GM19324 (cell line): Measurements from ENCODE around the gene PPA1.
"Not testable (repeated sequence)": the region's sequence is repeated elsewhere in the genome, so short reads cannot be mapped to it uniquely, and the experiment has no call there.

Experiments
- ATAC-seq: cut with Tn5 transposase; IDR thresholded peaks from one replicate; pipeline ENCODE4 v1.9.1; 2021; ENCODE audit warnings: mild to moderate bottlenecking, moderate library complexity; ENCODE audit not compliant: unreplicated experiment, low FRiP score

The PPA1 gene

DNA sequence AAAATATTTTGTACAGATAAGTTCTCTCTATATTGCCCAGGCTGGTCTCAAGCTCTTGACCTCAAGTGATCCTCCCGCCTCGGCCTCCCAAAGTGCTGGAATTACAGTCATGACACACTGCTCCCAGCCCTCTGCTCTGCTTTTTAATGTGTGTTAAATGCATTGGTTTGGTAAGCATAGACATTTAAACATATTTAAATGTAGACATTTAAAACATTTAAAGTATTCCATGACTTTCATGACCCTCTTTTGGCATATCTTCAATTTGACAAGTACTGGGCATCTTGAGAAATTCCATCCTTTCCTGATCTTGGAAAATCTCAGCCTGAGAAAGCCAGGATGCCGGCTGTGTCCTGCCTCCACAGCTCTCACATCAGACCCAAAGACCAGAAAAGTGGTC lies 57.7 kb downstream of the PPA1 start:
- no peak for ATAC-seq

DNA sequence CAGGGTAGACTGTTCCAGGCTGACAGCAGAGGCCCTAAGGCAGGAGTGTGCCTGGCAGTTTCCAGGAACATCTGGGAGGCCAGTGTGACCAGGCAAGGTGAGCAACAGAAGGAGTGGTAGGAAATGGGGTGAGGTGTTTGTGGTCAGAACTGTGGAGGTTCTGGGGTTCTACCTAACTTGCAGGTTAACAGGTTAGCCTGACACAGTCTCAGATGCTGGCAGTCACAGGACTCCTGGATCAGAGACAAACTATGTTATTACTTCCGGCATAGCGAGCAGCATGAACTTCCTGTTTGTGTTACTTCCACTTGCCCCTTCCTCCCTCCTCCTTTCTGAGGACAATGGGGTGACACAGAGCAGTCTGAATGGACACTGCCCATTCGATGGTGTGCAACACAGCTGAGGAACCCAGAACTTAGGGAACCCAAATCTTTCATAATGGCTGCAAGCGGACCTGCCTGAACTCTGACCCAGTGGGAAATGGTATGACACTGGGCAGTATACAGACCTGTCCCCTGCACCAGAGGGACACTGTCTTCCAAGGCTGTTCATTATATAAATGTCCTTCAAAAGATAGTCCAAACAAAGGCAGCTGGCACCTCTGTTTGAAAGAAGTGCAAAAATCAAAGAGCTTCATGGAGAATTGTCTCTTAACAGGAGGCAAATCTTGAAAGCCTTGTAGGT lies 59.0 kb downstream of the PPA1 start:
- ATAC-seq: no peak

DNA sequence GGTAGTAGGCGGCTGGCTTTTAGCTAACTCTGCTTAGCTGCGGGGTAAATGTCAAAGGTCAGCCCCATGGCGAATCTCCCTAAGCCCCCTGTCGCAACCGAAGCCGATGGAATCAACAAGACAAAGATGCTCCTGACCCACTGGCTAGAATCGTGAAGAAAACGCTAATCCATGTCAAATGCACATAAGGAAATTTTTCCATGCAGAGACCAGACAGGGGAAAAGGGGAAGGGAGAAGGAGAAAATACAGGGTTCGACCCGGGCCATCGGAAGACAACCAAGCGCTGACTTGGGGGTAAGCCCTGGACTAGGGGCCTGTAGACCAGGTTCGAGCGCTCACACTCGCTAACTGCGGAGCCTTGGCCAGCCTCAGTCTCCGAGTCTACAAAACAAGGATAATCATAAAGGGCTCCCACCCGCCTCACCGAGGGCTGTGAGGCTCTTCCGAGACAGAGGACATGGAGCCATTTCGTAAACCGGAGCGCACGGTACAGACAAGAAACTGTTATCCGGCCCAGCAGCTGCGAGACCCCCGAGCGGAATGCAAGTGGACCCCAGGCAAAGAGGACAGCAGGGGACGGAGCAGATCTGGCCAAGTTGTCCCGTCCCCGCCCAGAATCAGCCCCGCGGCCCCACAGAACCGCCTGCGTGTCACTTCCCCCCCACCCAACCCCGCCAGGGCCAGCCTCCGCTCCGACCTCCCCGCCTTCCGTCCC lies 63.4 kb downstream of the PPA1 start:
- no peak for ATAC-seq

DNA sequence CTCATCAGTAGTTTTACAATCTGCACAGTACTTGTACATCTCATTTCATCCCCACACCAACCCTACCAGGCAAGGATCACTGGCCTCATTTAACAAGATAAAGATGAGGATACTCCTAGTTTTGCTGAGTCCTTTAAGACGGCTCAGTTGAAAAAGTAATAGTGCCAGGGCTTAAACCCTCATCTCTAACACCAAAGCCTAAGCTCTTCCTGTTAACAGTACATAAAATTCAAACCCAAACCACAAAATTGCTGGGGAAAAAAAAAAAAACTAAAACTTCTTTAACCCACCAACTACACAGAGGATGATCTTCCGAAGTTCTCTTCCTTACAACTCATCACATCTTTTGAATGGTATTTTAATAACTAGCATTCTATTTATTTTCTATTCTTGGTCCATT lies 64.2 kb downstream of the PPA1 start:
- ATAC-seq: no peak

DNA sequence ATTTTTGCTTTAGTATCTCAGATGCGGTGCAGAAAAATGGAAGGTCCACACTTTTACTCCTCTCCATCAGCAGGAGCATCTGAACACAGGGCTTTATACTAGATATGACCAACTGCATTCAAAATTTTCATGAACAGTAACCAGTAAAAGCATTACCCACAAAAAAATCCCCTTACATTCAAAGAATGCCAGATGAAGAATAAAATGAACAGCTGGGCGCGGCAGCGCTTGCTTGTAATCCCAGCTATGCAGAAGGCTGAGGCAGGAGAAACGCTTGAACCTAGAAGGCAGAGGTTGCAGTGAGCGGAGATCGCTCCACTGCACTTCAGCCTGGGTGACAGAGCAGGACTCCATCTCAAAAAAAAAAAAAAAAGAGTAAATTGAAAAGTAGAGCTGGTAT lies 66.0 kb downstream of the PPA1 start:
- ATAC-seq: no peak

DNA sequence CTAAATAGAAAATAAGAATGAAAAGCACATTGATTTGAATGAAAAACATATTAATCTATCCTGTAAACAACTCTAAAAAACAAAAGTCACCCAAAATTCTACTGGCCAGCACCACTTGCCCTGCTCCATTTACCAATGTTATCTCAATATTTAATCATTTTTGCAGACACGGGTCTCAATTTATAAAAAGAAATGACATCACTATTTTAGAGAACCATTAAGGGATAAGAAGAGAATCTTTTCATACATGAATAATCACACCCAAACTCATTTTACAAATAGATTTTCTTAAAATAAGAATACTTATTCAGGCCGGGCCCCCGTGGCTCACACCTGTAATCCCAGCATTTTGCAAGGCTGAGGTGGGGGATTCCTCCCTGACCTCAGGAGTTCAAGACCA lies 66.8 kb downstream of the PPA1 start:
- no peak for ATAC-seq

DNA sequence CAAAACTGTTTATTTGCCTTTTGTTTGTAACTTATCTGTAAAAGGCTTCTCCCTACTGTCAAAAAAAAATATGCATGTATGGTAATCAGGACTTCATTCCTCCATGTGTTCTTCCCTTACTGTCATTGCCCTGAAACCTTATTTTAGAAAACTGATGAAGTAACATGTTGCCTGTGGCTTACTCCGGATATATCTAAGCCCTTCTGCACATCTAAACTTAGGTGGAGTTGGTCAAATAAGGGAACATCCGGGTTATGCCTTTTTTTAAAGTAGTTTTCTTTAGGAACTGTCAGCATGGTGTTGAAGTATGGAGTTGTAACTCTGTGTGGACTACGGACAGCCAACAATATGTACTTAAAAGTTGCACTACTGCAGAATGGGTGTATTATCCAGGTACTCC lies 69.1 kb downstream of the PPA1 start:
- no peak for ATAC-seq

DNA sequence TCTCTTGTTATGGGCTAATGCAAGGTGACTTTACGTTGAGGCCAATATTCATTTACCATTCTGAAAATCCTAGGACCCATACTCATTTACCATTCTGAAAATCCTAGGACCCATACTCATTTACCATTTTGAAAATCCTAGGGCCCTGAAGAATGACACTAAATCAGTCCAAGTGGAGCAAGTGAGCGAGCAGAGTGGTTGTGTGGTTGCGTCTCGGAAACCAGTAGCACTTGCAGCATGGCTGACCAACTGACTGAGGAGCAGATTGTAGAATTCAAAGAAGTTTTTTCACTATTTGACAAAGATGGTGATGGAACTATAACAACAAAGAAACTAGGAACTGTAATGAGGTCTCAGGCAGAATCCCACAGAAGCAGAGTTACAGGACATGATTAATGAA lies 69.8 kb downstream of the PPA1 start:
- no peak for ATAC-seq

DNA sequence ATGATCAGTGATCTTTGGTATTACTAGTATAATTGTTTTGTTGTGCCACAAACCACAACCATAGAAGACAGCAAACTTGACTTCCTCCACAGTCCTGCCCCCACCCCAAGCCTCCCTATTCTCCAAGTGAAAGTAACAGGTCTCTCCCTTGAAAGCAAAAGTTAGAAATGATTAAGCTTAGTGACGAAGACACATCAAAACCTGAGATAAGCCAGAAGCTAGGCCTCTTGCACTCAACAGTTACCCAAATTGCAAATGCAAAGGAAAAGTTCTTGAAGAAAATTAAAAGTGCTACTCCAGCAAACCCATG lies 70.4 kb downstream of the PPA1 start:
- ATAC-seq: no peak

DNA sequence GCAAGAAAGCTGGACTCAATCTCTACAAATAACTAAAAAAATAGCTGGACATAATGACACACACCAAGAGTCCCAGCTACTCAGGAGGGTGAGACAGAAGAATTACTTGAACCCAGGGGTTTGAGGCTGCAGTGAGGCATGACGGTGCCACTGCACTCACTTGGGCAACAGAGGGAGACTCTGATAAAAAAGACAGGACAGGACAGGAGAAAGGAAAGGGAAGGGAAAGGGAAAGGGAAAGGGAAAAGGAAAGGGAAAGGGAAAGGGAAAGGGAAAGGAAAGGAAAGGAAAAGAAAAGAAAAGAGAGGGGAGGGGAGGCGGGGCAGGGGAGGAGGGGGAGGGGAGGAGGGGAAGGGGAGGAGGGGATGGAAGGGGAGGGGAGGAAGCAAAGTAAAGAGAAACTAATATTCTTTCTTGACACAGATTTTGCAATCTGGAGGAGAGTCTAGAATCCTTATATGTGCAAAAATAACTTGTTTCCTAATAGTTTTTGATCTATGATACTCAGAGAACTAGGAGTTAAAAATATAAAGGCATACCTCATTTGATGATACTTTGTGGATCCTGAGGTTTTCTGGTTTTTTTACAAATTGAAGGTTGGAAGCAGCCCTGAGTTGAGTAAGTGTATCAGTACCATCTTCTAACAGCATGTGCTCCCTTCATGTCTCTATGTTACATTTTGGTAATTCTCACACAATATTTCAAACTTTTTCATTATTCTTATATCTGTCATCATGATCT lies 70.9 kb downstream of the PPA1 start:
- no peak for ATAC-seq

DNA sequence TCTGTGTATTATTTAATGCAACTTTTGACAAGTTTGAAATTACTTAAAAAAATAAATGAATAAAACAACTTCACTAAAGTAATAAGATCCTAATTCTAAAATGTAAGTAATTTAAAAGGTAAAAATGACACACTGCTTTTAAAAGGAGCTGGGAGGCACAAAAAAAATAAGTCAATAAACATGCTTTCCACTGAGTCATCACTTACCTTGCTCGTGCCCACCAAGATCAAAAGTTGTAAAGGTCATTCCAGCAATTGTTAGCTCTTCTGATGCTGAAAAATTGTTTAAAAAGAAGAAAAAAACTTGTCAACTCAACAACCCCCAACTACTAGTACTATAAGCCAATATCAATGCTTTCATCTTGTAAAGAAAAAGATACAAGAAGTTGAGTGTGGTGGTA lies 72.4 kb downstream of the PPA1 start:
- ATAC-seq: no peak

DNA sequence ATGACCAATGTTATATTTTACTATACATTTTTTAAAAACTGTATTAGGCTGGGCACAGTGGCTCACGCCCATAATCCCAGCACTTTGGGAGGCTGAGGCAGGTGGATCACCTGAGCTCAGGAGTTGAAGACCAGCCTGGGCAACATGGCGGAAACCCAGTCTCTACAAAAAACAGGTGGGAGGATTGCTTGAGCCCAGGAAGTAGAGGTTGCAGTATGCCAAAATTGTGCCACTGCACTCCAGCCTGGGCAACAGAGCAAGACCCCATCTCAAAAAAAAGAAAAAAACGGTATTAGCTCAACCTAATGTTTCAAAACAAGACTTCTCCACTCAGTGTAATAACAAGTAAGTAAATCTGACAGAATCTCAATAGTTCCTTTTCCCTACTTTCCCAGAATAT lies 73.9 kb downstream of the PPA1 start:
- ATAC-seq: not testable (repeated sequence)

DNA sequence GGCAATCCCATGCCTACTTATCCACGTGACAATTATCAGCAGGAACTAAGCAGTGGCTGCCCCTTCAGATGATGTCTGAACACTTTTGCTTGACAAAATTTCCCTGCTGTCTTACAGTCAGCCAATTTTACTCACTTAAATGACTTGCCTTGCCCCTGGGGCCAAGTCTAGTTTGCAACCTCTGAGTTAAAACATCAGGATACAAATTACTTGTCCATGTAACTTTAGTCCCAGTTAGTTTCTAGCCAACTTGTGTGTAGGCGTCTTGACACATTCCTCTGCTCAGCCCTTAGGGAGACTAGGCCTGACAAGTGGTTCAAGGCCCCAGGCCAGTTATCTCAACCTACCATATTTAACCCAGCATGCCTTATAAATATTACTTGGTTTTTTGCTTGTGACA lies 75.1 kb downstream of the PPA1 start:
- ATAC-seq: no peak

DNA sequence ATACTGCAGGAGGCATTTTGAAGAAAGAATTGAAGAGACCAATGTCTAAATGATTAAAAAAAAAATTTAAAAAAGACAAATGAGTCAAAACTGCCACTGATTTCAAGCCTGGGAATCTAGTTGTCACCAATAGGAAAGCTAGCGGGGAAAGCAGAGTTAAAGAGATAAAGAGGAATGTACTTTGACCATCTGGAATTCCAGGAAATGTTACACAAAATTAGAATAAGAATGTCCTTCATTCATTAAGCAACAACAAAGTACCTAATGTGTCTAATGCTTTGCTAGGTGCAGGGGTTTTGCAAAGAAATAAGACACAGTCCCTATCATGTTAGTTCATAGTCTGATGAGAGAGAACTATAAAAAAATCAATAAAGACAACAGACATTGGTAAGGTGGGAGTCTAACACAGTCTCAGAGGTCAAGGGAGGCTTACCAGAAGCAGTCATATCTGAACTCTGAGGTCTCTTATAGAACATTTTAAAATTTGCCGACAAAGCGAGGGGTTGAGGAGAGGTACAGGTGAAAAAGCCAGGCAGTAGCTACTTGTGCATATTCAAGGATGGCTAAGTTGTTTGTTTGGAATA lies 77.9 kb downstream of the PPA1 start:
- no peak for ATAC-seq
